RWPE1 (cell line): ENCODE data around the gene PLEKHG5.
A peak's percentile ranks its signal among the peaks of the same experiment; 100 is the strongest.

Experiments
- CTCF ChIA-PET: fragments of 350-600 bp; sonication (Branson Sonifier 250); formaldehyde crosslinking; extraction: SDS; loops from one replicate; lab custom pipeline; 2021; lab: Yijun Ruan, JAX
- POLR2A ChIA-PET: fragments of 400-600 bp; formaldehyde crosslinking; extraction: SDS; loops from one replicate; lab custom pipeline; 2020; ENCODE audit warnings: antibody characterized with exemption; ENCODE audit not compliant: low non-redundant PET; lab: Yijun Ruan, JAX
- DNase-seq: peaks from one replicate; pipeline ENCODE4 v3.0.0; 2012; ENCODE audit warnings: low spot score
- H3K27ac ChIP-seq: fragments of 450-650 bp; 2 replicates; pipeline ENCODE4 v1.5.1; 2017
- CTCF ChIP-seq: fragments of 450-650 bp; conservative IDR thresholded peaks from 2 replicates; pipeline ENCODE4 v1.5.1; 2017; ENCODE audit warnings: low read depth, mild to moderate bottlenecking

PLEKHG5 gene

GRCh38 chr1:6470132-6471085, 21.1 kb downstream of the PLEKHG5 start:
- peak overlapping the region; percentile 79 for H3K27ac ChIP-seq
- CTCF ChIA-PET, result interaction anchor here (0.6 kb wide), 1 partner anchor 1471 kb away, joined by 4 read pairs; no protein-coding TSS in a partner anchor
- TF ChIP-seq CTCF, result no peak
- no peak for DNase-seq
- POLR2A ChIA-PET, result no interaction called here

GRCh38 chr1:6468729-6469461, 22.6 kb downstream of the PLEKHG5 start:
- ChIA-PET CTCF (interaction anchor here (0.6 kb wide), 1 partner anchor 47 kb away, joined by 3 read pairs; no protein-coding TSS in a partner anchor), POLR2A (no interaction called here)
- DNase-seq, result no peak
- TF ChIP-seq CTCF, result no peak
- peak overlapping the region; percentile 43 for H3K27ac ChIP-seq

GRCh38 chr1:6467744-6468688, 23.5 kb downstream of the PLEKHG5 start:
- CTCF ChIA-PET, result interaction anchor here (0.6 to 1.0 kb wide), 2 partner anchors 54 to 103 kb away, joined by 3 to 5 read pairs; no protein-coding TSS in a partner anchor

GRCh38 chr1:6467224-6467623, 24.2 kb downstream of the PLEKHG5 start:
- DNase-seq, result no peak
- CTCF ChIA-PET, result interaction anchor here (0.6 to 1.0 kb wide), 2 partner anchors 53 to 103 kb away, joined by 3 to 5 read pairs; no protein-coding TSS in a partner anchor
- no peak for TF ChIP-seq CTCF
- peak overlapping the region; percentile 52 for H3K27ac ChIP-seq
- POLR2A ChIA-PET, result no interaction called here

More at GRCh38 chr1:6467744-6468688, 23.5 kb downstream of the PLEKHG5 start:
- no peak for DNase-seq
- H3K27ac ChIP-seq, result peak overlapping the region; percentile 52
- POLR2A ChIA-PET, result no interaction called here
- no peak for TF ChIP-seq CTCF

- no peak for TF ChIP-seq CTCF
- ChIA-PET POLR2A (no interaction called here), CTCF (no interaction called here)
- no peak for DNase-seq
- peak overlapping the region; percentile 52 for H3K27ac ChIP-seq
Observed at GRCh38 chr1:6466751-6467150, 24.7 kb downstream of the PLEKHG5 start.
